Breast epithelium (tissue), 3 donors: Measurements from ENCODE around the gene GRIA3.

Experiments used
- CTCF ChIP-seq, 3 donors: fragments of 450-650 bp; IDR thresholded peaks; one replicate each; pipeline ENCODE4 v1.5.1; 2016 to 2017; ENCODE audit warnings: antibody characterized with exemption in 3 of 3, mild to moderate bottlenecking in 3 of 3, moderate library complexity in 3 of 3
- POLR2A ChIP-seq: fragments of 450-650 bp; IDR thresholded peaks from one replicate; pipeline ENCODE4 v1.6.1; 2016; ENCODE audit warnings: antibody characterized with exemption, mild to moderate bottlenecking, moderate library complexity

GRCh38 chrX:123155327-123155726 is 28.8 kb upstream of the GRIA3 start:
- TF ChIP-seq CTCF (IDR thresholded peaks at IDR 0.05) (no peak), POLR2A (no peak)
